ENCODE results near the gene MSGN1.
"Not testable (repeated sequence)": the region's sequence is repeated elsewhere in the genome, so short reads cannot be mapped to it uniquely, and the experiment has no call there.

Gene MSGN1

GRCh38 chr2:17805717-17806363, 10.4 kb upstream of the MSGN1 start:
- DNase-seq: no peak

- DNase-seq: no peak
These were observed 3.1 kb upstream of the MSGN1 start for GRCh38 chr2:17813010-17813741.

- no peak for DNase-seq
These were observed 2.4 kb upstream of the MSGN1 start for GRCh38 chr2:17813742-17814473.

- no peak for DNase-seq
These were observed 1.7 kb upstream of the MSGN1 start for GRCh38 chr2:17814601-17815000.

GRCh38 chr2:17815468-17816184, 634 bp upstream of the MSGN1 start:
- no peak for DNase-seq

- no peak for DNase-seq
These were observed 2.1 kb downstream of the MSGN1 start for GRCh38 chr2:17818235-17818815.

GRCh38 chr2:17821080-17821479, 4.8 kb downstream of the MSGN1 start:
- no peak for DNase-seq

GRCh38 chr2:17821535-17822444, 5.5 kb downstream of the MSGN1 start:
- peak; percentile 56 for DNase-seq

GRCh38 chr2:17822445-17823117, 6.3 kb downstream of the MSGN1 start:
- DNase-seq: peak; percentile 56

- not testable (repeated sequence) for DNase-seq
These were observed 7.4 kb downstream of the MSGN1 start for GRCh38 chr2:17823646-17824045.

GRCh38 chr2:17827316-17827715, 11.1 kb downstream of the MSGN1 start:
- DNase-seq: no peak

GRCh38 chr2:17827785-17828184, 11.5 kb downstream of the MSGN1 start:
- no peak for DNase-seq

- peak; percentile 94 for DNase-seq
These were observed 14.1 kb downstream of the MSGN1 start for GRCh38 chr2:17830053-17831034.

GRCh38 chr2:17835516-17835915, 19.3 kb downstream of the MSGN1 start:
- no peak for DNase-seq

GRCh38 chr2:17839959-17840358, 23.7 kb downstream of the MSGN1 start:
- no peak for DNase-seq

- DNase-seq: no peak
These were observed 27.2 kb downstream of the MSGN1 start for GRCh38 chr2:17843457-17843856.

- no peak for DNase-seq
These were observed 29.5 kb downstream of the MSGN1 start for GRCh38 chr2:17845806-17846205.

- no peak for DNase-seq
These were observed 30.4 kb downstream of the MSGN1 start for GRCh38 chr2:17846676-17847075.

- no peak for DNase-seq
These were observed 31.0 kb downstream of the MSGN1 start for GRCh38 chr2:17847236-17847635.

- no peak for DNase-seq
These were observed 33.0 kb downstream of the MSGN1 start for GRCh38 chr2:17849275-17849674.

All from NCI-H2227 treated with DMSO at 0.1 percent for 48 hours (cell line).